ENCODE data around the gene KCTD17.

Gene KCTD17

GRCh38 chr22:37061611-37062375, 10.3 kb downstream of the KCTD17 start:
- TF ChIP-seq POLR2AphosphoS5 (IDR thresholded peaks at IDR 0.05; ENCODE audit: low read depth, low read length) (no peak), FOXP2 (optimal IDR thresholded peaks at IDR 0.05; ENCODE audit: borderline replicate concordance, extremely low read depth, extremely low read length, insufficient read depth) (no peak), TAF1 (IDR thresholded peaks at IDR 0.05; ENCODE audit: borderline replicate concordance, insufficient read depth, low read length) (no peak), SIN3A (IDR thresholded peaks at IDR 0.05; ENCODE audit: borderline replicate concordance, insufficient read depth, low read length) (no peak), REST (IDR thresholded peaks at IDR 0.05; ENCODE audit: insufficient read depth in 1 of 2, low read depth in 2 of 2, low read length in 2 of 2) (no peak)

- no peak for TF ChIP-seq FOXP2 (optimal IDR thresholded peaks at IDR 0.05; ENCODE audit: borderline replicate concordance, extremely low read depth, extremely low read length, insufficient read depth)
- no peak for TF ChIP-seq POLR2AphosphoS5 (IDR thresholded peaks at IDR 0.05; ENCODE audit: low read depth, low read length)
- TF ChIP-seq TAF1 (IDR thresholded peaks at IDR 0.05; ENCODE audit: borderline replicate concordance, insufficient read depth, low read length), result no peak
- TF ChIP-seq REST (IDR thresholded peaks at IDR 0.05; ENCODE audit: insufficient read depth in 1 of 2, low read depth in 2 of 2, low read length in 2 of 2), result no peak
- no peak for TF ChIP-seq SIN3A (IDR thresholded peaks at IDR 0.05; ENCODE audit: borderline replicate concordance, insufficient read depth, low read length)
These were observed 10.8 kb downstream of the KCTD17 start for GRCh38 chr22:37062376-37062675.

GRCh38 chr22:37062702-37063381, 11.3 kb downstream of the KCTD17 start:
- TF ChIP-seq SIN3A (IDR thresholded peaks at IDR 0.05; ENCODE audit: borderline replicate concordance, insufficient read depth, low read length), result no peak

DNA sequence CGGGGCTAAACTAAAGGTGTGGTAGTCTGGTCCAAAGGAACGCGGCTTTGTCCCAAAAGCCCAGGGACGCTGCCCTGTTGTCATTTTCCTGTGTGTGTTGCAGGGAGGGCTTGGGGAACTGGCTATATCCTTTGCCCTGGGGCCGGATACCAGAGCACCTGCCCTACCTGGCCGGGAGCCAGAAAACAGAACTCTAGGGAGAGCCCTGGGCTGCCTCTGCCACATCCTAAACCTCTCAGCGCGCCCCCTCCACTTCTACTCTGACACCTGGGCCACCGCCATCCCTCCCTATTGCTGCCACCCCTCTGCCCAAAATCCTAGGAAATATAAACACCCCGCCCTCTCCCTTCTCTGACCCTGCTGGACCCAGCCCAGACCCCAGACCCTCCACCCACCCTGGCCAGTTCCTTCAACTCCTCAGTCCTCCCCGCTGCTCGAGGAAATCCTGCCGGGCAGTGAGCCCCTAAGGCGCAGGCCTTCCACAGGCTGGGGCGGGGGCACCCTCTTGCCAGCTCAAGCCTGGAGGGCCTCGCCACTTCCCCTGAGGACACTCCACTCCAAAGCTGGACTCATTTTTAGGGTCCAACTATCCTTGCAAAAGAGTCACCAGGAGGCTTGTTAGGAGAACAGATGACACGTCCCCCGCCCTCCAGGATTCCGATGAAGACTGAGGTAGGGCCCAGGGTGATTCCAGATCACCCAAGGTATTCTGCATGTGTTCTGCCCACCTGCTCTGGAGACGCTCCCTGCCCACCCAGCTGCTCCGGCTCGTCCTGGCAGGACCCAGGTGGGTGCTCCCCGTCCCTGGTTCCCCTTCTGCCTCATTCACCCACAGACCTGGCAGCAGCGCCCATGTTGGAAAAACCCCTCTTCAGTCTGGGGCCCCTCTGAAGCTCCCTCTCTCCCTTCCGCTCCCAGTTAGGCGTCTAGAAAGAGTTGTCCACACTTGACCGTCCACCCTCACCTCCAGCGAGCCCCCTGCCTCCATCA, 12.2 kb downstream of the KCTD17 start:
- no peak for TF ChIP-seq REST (IDR thresholded peaks at IDR 0.05; ENCODE audit: insufficient read depth in 1 of 2, low read depth in 2 of 2, low read length in 2 of 2)
- no peak for TF ChIP-seq TAF1 (IDR thresholded peaks at IDR 0.05; ENCODE audit: borderline replicate concordance, insufficient read depth, low read length)
- TF ChIP-seq FOXP2 (optimal IDR thresholded peaks at IDR 0.05; ENCODE audit: borderline replicate concordance, extremely low read depth, extremely low read length, insufficient read depth), result no peak
- TF ChIP-seq SIN3A (IDR thresholded peaks at IDR 0.05; ENCODE audit: borderline replicate concordance, insufficient read depth, low read length), result no peak

DNA sequence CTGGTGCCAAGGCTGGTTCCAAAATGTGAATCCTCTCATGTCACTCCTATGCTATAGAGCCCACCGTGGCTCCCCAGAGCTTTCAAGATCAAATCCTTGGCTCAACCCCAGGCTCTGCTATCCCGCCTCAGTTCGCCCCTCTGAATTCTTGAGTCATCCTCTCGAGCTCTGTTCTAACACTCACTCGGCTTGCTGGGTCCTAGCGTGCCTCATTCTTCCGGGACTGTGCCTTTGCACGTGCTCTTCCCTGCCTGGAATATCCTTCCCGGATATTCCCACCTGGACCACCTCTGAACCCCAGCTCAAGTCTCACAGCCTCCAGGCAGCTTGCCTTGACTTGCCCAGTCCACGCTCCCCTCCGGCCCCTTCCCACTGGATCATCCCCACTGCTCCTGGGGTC, 13.0 kb downstream of the KCTD17 start:
- TF ChIP-seq FOXP2 (optimal IDR thresholded peaks at IDR 0.05; ENCODE audit: borderline replicate concordance, extremely low read depth, extremely low read length, insufficient read depth), result no peak
- no peak for TF ChIP-seq REST (IDR thresholded peaks at IDR 0.05; ENCODE audit: insufficient read depth in 1 of 2, low read depth in 2 of 2, low read length in 2 of 2)
- no peak for TF ChIP-seq POLR2AphosphoS5 (IDR thresholded peaks at IDR 0.05; ENCODE audit: low read depth, low read length)
- TF ChIP-seq SIN3A (IDR thresholded peaks at IDR 0.05; ENCODE audit: borderline replicate concordance, insufficient read depth, low read length), result no peak
- TF ChIP-seq TAF1 (IDR thresholded peaks at IDR 0.05; ENCODE audit: borderline replicate concordance, insufficient read depth, low read length), result no peak

All from PFSK-1 (cell line).